Panc1 (cell line): Measurements from ENCODE around the gene MRPL50. TPM values are rescaled to one million over a fixed set of nuclear protein-coding genes. Genes with fewer than 3 reads are reported as not detected.

Experiments used
- ATAC-seq: fragments of 200-7000 bp; cut with Tn5 transposase; 2 replicates; pipeline ENCODE4 v1.9.1; 2020; ENCODE audit warnings: mild to moderate bottlenecking, moderate library complexity
- BruUV-seq: library from RNA; stranded (reverse); fragments of 400-500 nt; replicated peaks from 2 replicates; lab custom pipeline; 2021; lab: Mats Ljungman, UMichigan
- CTCF ChIA-PET: fragments of 300-600 bp; sonication (Branson Sonifier 250); formaldehyde crosslinking; loops from one replicate; lab custom pipeline; 2022; ENCODE audit warnings: antibody characterized with exemption; lab: Charles Lee
- POLR2A ChIA-PET: fragments of 300-600 bp; sonication (Branson Sonifier 250); formaldehyde crosslinking; loops from one replicate; lab custom pipeline; 2022; ENCODE audit warnings: antibody characterized with exemption; lab: Charles Lee
- DNase-seq: peaks from one replicate; pipeline ENCODE4 v3.0.0-alpha.2; 2010; ENCODE audit warnings: low read depth, low spot score
- H3K27ac ChIP-seq: 2 replicates; pipeline ENCODE4 v1.5.1; 2011; ENCODE audit warnings: mild to moderate bottlenecking, low read length, inconsistent platforms
- H3K27me3 ChIP-seq: fragments of 200-500 bp; sonication (Bioruptor generic); 2 replicates; pipeline ENCODE4 v1.6.0; 2014; ENCODE audit warnings: low read length, inconsistent platforms; ENCODE audit not compliant: control insufficient read depth, insufficient read depth
- H3K36me3 ChIP-seq: fragments of 200-500 bp; sonication (Bioruptor generic); 2 replicates; pipeline ENCODE4 v1.5.1; 2014; ENCODE audit warnings: inconsistent platforms, mild to moderate bottlenecking, low read length, moderate library complexity; ENCODE audit not compliant: control insufficient read depth, insufficient read depth
- H3K4me1 ChIP-seq: 2 replicates; pipeline ENCODE4 v1.5.1; 2011; ENCODE audit warnings: inconsistent platforms, mild to moderate bottlenecking, low read length, moderate library complexity; ENCODE audit not compliant: control insufficient read depth, insufficient read depth
- H3K4me3 ChIP-seq, 2 experiments: 2 replicates each; pipeline ENCODE4 v1.5.1; 2011 to 2012; ENCODE audit warnings: low read depth in 2 of 2, low read length in 2 of 2, mild to moderate bottlenecking in 2 of 2, inconsistent platforms in 1 of 2, moderate library complexity in 1 of 2
- H3K9me3 ChIP-seq: fragments of 200-500 bp; sonication (Bioruptor generic); 2 replicates; pipeline ENCODE4 v1.5.1; 2014; ENCODE audit warnings: low read depth, mild to moderate bottlenecking, inconsistent platforms, low read length, moderate library complexity; ENCODE audit not compliant: control insufficient read depth, insufficient read depth
- CTCF ChIP-seq: fragments of 450-650 bp; IDR thresholded peaks from 2 replicates; pipeline ENCODE4 v1.5.1; 2017; ENCODE audit warnings: mild to moderate bottlenecking
- POLR2AphosphoS5 ChIP-seq: IDR thresholded peaks from 2 replicates; pipeline ENCODE4 v1.6.1; 2012; ENCODE audit warnings: mild to moderate bottlenecking, low read depth, low read length, moderate library complexity
- REST ChIP-seq, 2 experiments: IDR thresholded peaks; 2 replicates each; pipeline ENCODE4 v1.6.1; 2011 to 2012; ENCODE audit warnings: low read depth in 2 of 2, control low read depth in 1 of 2, low read length in 1 of 2, mild to moderate bottlenecking in 1 of 2, moderate library complexity in 1 of 2; ENCODE audit not compliant: insufficient read depth in 1 of 2
- SIN3A ChIP-seq: IDR thresholded peaks from 2 replicates; pipeline ENCODE4 v1.6.1; 2012; ENCODE audit warnings: low read depth, mild to moderate bottlenecking, low read length, moderate library complexity, borderline replicate concordance; ENCODE audit not compliant: insufficient read depth
- TCF7L2 ChIP-seq: IDR thresholded peaks from 2 replicates; pipeline ENCODE4 v1.6.1; 2011; ENCODE audit warnings: mild to moderate bottlenecking, low read depth, low read length, inconsistent platforms
- in situ Hi-C: cut with HindIII; loops from 2 replicates; pipeline ENCODE4 v1.10.0; 2016; ENCODE audit warnings: low sequenced_read_pairs, low pct_unique_long_range_greater_than_20kb
- intact Hi-C: fragments of 100-400 bp; cut with micrococcal nuclease; formaldehyde crosslinking; loops from one replicate; pipeline ENCODE4 v1.10.0; 2022; ENCODE audit not compliant: unreplicated experiment
- total RNA-seq: library from RNA; stranded (reverse); gene quantifications from one replicate; pipeline ENCODE4 v1.2.1, GENCODE V29; 2021; ENCODE audit not compliant: unreplicated experiment

Gene MRPL50
- total RNA-seq, 1 experiment from 2014 or later: 7.2 TPM

- no peak for ATAC-seq
- intact Hi-C loops: no loop called here
These were observed 44.2 kb downstream of the MRPL50 start for GRCh38 chr9:101354143-101354764.

GRCh38 chr9:101353683-101354082 is 44.7 kb downstream of the MRPL50 start:
- DNase-seq (no peak), ATAC-seq (no peak)
- no peak overlapping the region for H3K4me3 ChIP-seq
- ChIA-PET CTCF (no interaction called here), POLR2A (no interaction called here)
- in situ Hi-C loops (no loop called here), intact Hi-C loops (no loop called here)
- no peaks in the 10 kb centered on the region for H3K27me3 ChIP-seq
- no peaks in the 10 kb centered on the region for H3K4me1 ChIP-seq
- H3K36me3 ChIP-seq: no peaks in the 10 kb centered on the region
- BruUV-seq: no TSS peak
- H3K9me3 ChIP-seq: no peaks in the 10 kb centered on the region
- no peak overlapping the region for H3K27ac ChIP-seq
- no peak for TF ChIP-seq REST (IDR thresholded peaks at IDR 0.05; ENCODE audit: insufficient read depth in 1 of 2, low read depth in 2 of 2, low read length in 1 of 2)
- no peak for TF ChIP-seq CTCF
- no peak for TF ChIP-seq SIN3A
- TF ChIP-seq TCF7L2: no peak
- TF ChIP-seq POLR2AphosphoS5: no peak

More at GRCh38 chr9:101354143-101354764, 44.2 kb downstream of the MRPL50 start:
- in situ Hi-C loops: no loop called here
- H3K27ac ChIP-seq: no peak overlapping the region
- no peaks in the 10 kb centered on the region for H3K36me3 ChIP-seq
- TF ChIP-seq CTCF (no peak), POLR2AphosphoS5 (no peak), SIN3A (no peak), REST (IDR thresholded peaks at IDR 0.05; ENCODE audit: insufficient read depth in 1 of 2, low read depth in 2 of 2, low read length in 1 of 2) (no peak), TCF7L2 (no peak)
- no peaks in the 10 kb centered on the region for H3K4me1 ChIP-seq
- POLR2A ChIA-PET: no interaction called here
- H3K4me3 ChIP-seq: no peak overlapping the region
- CTCF ChIA-PET: no interaction called here
- H3K27me3 ChIP-seq: no peaks in the 10 kb centered on the region
- no TSS peak for BruUV-seq
- DNase-seq: no peak
- H3K9me3 ChIP-seq: no peaks in the 10 kb centered on the region
